ENCODE measurements around the gene ADCY10.
A peak's percentile ranks its signal among the peaks of the same experiment; 100 is the strongest.
"Not testable (repeated sequence)": the region's sequence is repeated elsewhere in the genome, so short reads cannot be mapped to it uniquely, and the experiment has no call there.

Gene ADCY10

GRCh38 chr1:167842872-167843271 is 71.1 kb downstream of the ADCY10 start:
- DNase-seq = no peak

GRCh38 chr1:167841530-167841929 is 72.4 kb downstream of the ADCY10 start:
- no peak for DNase-seq

GRCh38 chr1:167839009-167839408 is 74.9 kb downstream of the ADCY10 start:
- no peak for DNase-seq

- no peak for DNase-seq
Measured at GRCh38 chr1:167837326-167837725, 76.6 kb downstream of the ADCY10 start.

- no peak for DNase-seq
Measured at GRCh38 chr1:167836197-167836596, 77.7 kb downstream of the ADCY10 start.

- DNase-seq = no peak
Measured at GRCh38 chr1:167833904-167834303, 80.0 kb downstream of the ADCY10 start.

- no peak for DNase-seq
Measured at GRCh38 chr1:167832693-167833092, 81.2 kb downstream of the ADCY10 start.

GRCh38 chr1:167830668-167831067 is 83.3 kb downstream of the ADCY10 start:
- not testable (repeated sequence) for DNase-seq

GRCh38 chr1:167829868-167830267 is 84.1 kb downstream of the ADCY10 start:
- no peak for DNase-seq

- DNase-seq = no peak
Measured at GRCh38 chr1:167826127-167826526, 87.8 kb downstream of the ADCY10 start.

GRCh38 chr1:167825419-167826079 is 88.4 kb downstream of the ADCY10 start:
- DNase-seq = no peak

- no peak for DNase-seq
Measured at GRCh38 chr1:167824163-167824794, 89.7 kb downstream of the ADCY10 start.

- DNase-seq = no peak
Measured at GRCh38 chr1:167821969-167822685, 91.8 kb downstream of the ADCY10 start.

GRCh38 chr1:167821356-167821685 is 92.6 kb downstream of the ADCY10 start:
- no peak for DNase-seq

- no peak for DNase-seq
Measured at GRCh38 chr1:167820684-167821355, 93.1 kb downstream of the ADCY10 start.

GRCh38 chr1:167819849-167820683 is 93.9 kb downstream of the ADCY10 start:
- DNase-seq = peak; percentile 60

- DNase-seq = no peak
Measured at GRCh38 chr1:167815650-167816049, 98.3 kb downstream of the ADCY10 start.

GRCh38 chr1:167812972-167813371 is 101.0 kb downstream of the ADCY10 start:
- no peak for DNase-seq

- DNase-seq = no peak
Measured at GRCh38 chr1:167808690-167809089, 105.2 kb downstream of the ADCY10 start.

- no peak for DNase-seq
Measured at GRCh38 chr1:167808104-167808503, 105.8 kb downstream of the ADCY10 start.

GRCh38 chr1:167806676-167807075 is 107.3 kb downstream of the ADCY10 start:
- DNase-seq = not testable (repeated sequence)

- not testable (repeated sequence) for DNase-seq
Measured at GRCh38 chr1:167806235-167806634, 107.7 kb downstream of the ADCY10 start.
